ENCODE results near the gene MLYCD. TPM values are rescaled to one million over a fixed set of nuclear protein-coding genes. Genes with fewer than 3 reads are reported as not detected.

Gene MLYCD
- total RNA-seq, 4 donors from 2014 or later = 9.6 to 15.8 (median 12.3) TPM

DNA sequence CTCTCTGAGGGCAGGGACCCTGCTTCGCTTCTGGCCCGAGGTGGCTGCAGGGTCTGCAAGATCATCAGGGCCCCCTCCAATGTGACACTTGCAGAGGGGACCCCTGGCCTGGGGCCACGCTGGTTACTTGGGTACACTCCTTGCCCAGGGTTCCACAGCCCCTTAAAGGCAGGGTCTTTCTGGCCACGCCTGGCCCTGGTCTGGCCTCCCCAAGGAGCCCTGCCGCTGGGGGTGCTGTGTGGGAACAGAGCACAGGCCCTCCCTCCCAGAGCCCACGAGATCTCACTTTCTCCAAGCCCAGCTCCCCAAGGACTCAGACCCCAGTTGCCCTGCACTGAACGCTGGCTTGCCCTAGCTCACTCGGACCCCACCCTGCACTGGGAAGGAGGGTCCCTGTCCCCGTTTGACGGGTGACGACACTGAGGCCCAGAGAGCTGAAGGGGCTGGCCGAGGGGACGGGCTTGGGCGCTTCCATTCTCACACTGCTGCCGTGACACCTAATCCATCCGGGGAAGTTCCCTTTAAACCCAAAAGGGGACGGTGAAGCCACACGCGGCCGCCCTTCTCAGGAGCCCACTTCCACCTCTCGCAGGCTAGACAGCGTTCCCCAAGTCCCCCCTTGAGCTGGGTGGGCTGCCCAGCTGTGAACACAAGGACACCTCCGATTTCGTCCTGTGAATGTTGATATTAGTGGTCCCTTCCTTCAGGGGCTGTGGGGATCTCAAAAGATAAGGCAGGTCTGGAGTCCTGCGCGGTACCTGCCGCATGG is 27.2 kb downstream of the MLYCD start:
- TF ChIP-seq, protein P1, sequence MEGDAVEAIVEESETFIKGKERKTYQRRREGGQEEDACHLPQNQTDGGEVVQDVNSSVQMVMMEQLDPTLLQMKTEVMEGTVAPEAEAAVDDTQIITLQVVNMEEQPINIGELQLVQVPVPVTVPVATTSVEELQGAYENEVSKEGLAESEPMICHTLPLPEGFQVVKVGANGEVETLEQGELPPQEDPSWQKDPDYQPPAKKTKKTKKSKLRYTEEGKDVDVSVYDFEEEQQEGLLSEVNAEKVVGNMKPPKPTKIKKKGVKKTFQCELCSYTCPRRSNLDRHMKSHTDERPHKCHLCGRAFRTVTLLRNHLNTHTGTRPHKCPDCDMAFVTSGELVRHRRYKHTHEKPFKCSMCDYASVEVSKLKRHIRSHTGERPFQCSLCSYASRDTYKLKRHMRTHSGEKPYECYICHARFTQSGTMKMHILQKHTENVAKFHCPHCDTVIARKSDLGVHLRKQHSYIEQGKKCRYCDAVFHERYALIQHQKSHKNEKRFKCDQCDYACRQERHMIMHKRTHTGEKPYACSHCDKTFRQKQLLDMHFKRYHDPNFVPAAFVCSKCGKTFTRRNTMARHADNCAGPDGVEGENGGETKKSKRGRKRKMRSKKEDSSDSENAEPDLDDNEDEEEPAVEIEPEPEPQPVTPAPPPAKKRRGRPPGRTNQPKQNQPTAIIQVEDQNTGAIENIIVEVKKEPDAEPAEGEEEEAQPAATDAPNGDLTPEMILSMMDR (IDR thresholded peaks at IDR 0.05) = no peak
- TF ChIP-seq EP300 (IDR thresholded peaks at IDR 0.05) (no peak), POLR2A (IDR thresholded peaks at IDR 0.05; ENCODE audit: low read depth) (no peak), POLR2AphosphoS5 (IDR thresholded peaks at IDR 0.05) (no peak)
- intact Hi-C loops (cut with DNase I) = loop anchor here (10.0 kb wide), 1 partner anchor 139 kb away; no protein-coding TSS in a partner anchor
- Histone ChIP-seq H3K4me1 (peaks cover 9 to 14% (median 13%) of the 10 kb centered on the region in 4 donors), H3K4me3 (no peak overlapping the region), H3K36me3 (peaks cover 2 to 65% (median 34%) of the 10 kb centered on the region in 4 donors), H3K9me3 (no peaks in the 10 kb centered on the region), H3K27ac (replicated peaks in 1 of 4) (no peak overlapping the region), H3K27me3 (no peaks in the 10 kb centered on the region)
- no peak for DNase-seq (ENCODE audit: extremely low spot score)
- 72% methylated on average over 9 of the region's 27 CpGs for WGBS

- Histone ChIP-seq H3K36me3 (peaks cover 2 to 60% (median 28%) of the 10 kb centered on the region in 4 donors), H3K27ac (replicated peaks in 1 of 4) (peak overlapping the region in 1 of 4 donors; percentile 15), H3K27me3 (no peaks in the 10 kb centered on the region), H3K4me1 (peaks cover 9 to 14% (median 13%) of the 10 kb centered on the region in 4 donors), H3K4me3 (no peak overlapping the region), H3K9me3 (no peaks in the 10 kb centered on the region)
- TF ChIP-seq POLR2A (IDR thresholded peaks at IDR 0.05; ENCODE audit: low read depth) = no peak
- TF ChIP-seq POLR2AphosphoS5 (IDR thresholded peaks at IDR 0.05) = peak; percentile 30 to 49
- no peak for TF ChIP-seq EP300 (IDR thresholded peaks at IDR 0.05)
- TF ChIP-seq, protein P1 (IDR thresholded peaks at IDR 0.05) = peak; percentile 87 to 99 (median 89)
- intact Hi-C loops (cut with DNase I) = loop anchor here (10.0 kb wide), 1 partner anchor 138 kb away; no protein-coding TSS in a partner anchor
- DNase-seq (ENCODE audit: extremely low spot score) = no peak
- 24% methylated on average over 35 of the region's 35 CpGs for WGBS
Observed at GRCh38 chr16:83926726-83927397, 27.9 kb downstream of the MLYCD start.

GRCh38 chr16:83928341-83929055 is 29.6 kb downstream of the MLYCD start:
- intact Hi-C loops (cut with DNase I) = loop anchor here (10.0 kb wide), 1 partner anchor 136 kb away; no protein-coding TSS in a partner anchor
- H3K4me3 ChIP-seq = no peak overlapping the region
- H3K27ac ChIP-seq (replicated peaks in 1 of 4) = no peak overlapping the region
- H3K27me3 ChIP-seq = no peaks in the 10 kb centered on the region
- DNase-seq (ENCODE audit: extremely low spot score) = no peak
- TF ChIP-seq, protein P1 (IDR thresholded peaks at IDR 0.05) = no peak
- TF ChIP-seq POLR2A (IDR thresholded peaks at IDR 0.05; ENCODE audit: low read depth) (no peak), EP300 (IDR thresholded peaks at IDR 0.05) (no peak), POLR2AphosphoS5 (IDR thresholded peaks at IDR 0.05) (no peak)
- WGBS = 82% methylated on average over 16 of the region's 16 CpGs
- peaks cover 9 to 14% (median 13%) of the 10 kb centered on the region in 4 donors for H3K4me1 ChIP-seq
- H3K9me3 ChIP-seq = no peaks in the 10 kb centered on the region
- H3K36me3 ChIP-seq = peaks cover 2 to 48% (median 21%) of the 10 kb centered on the region in 4 donors

- DNase-seq (ENCODE audit: extremely low spot score) = no peak
- 77% methylated on average over 11 of the region's 17 CpGs for WGBS
- intact Hi-C loops (cut with DNase I) = loop anchor here (10.0 kb wide), 1 partner anchor 135 kb away; no protein-coding TSS in a partner anchor
Observed at GRCh38 chr16:83929811-83930555, 31.1 kb downstream of the MLYCD start.

More at GRCh38 chr16:83929811-83930555, 31.1 kb downstream of the MLYCD start:
- Histone ChIP-seq H3K9me3 (no peaks in the 10 kb centered on the region), H3K4me1 (peaks cover 9 to 14% (median 13%) of the 10 kb centered on the region in 4 donors), H3K27ac (replicated peaks in 1 of 4) (no peak overlapping the region), H3K4me3 (no peak overlapping the region), H3K27me3 (no peaks in the 10 kb centered on the region), H3K36me3 (peaks cover 2 to 33% (median 8%) of the 10 kb centered on the region in 4 donors)
- TF ChIP-seq, protein P1 (IDR thresholded peaks at IDR 0.05) = no peak
- no peak for TF ChIP-seq POLR2AphosphoS5 (IDR thresholded peaks at IDR 0.05)

All from esophagus muscularis mucosa (tissue), 4 donors.